GM23338 (cell line): ENCODE measurements around the gene TWF2. TPM values are rescaled to one million over a fixed set of nuclear protein-coding genes. Genes with fewer than 3 reads are reported as not detected.

Experiments
- ATAC-seq: fragments of 200-7000 bp; cut with Tn5 transposase; 3 replicates; pipeline ENCODE4 v1.9.1; 2020
- DNase-seq: peaks from one replicate; pipeline ENCODE4 v3.0.0-alpha.2; 2015; ENCODE audit warnings: low spot score
- H2AFZ ChIP-seq: fragments of 200-600 bp; sonication (generic); 2 replicates; pipeline ENCODE4 v1.8.0; 2016; ENCODE audit warnings: antibody characterized with exemption, mild to moderate bottlenecking, moderate library complexity
- H3F3A ChIP-seq: fragments of 200-600 bp; sonication (generic); replicated peaks from 2 replicates; pipeline ENCODE4 v1.8.0; 2017; ENCODE audit warnings: antibody characterized with exemption, mixed run types, low read depth
- H3K27ac ChIP-seq: fragments of 200-600 bp; sonication (generic); 2 replicates; pipeline ENCODE4 v1.6.1; 2016; ENCODE audit warnings: low read depth
- H3K27me3 ChIP-seq: fragments of 200-600 bp; sonication (generic); 2 replicates; pipeline ENCODE4 v1.8.0; 2016; ENCODE audit warnings: mild to moderate bottlenecking, mixed run types, moderate library complexity; ENCODE audit not compliant: insufficient read depth
- H3K36me3 ChIP-seq: fragments of 200-600 bp; sonication (generic); 2 replicates; pipeline ENCODE4 v1.8.0; 2016; ENCODE audit warnings: mild to moderate bottlenecking; ENCODE audit not compliant: insufficient read depth
- H3K4me1 ChIP-seq: fragments of 200-600 bp; sonication (generic); 2 replicates; pipeline ENCODE4 v1.8.0; 2016; ENCODE audit warnings: mild to moderate bottlenecking, moderate library complexity; ENCODE audit not compliant: insufficient read depth
- H3K4me2 ChIP-seq: fragments of 200-600 bp; sonication (generic); 2 replicates; pipeline ENCODE4 v1.7.1; 2017; ENCODE audit warnings: mixed run types
- H3K4me3 ChIP-seq: fragments of 200-600 bp; sonication (generic); 2 replicates; pipeline ENCODE4 v1.6.1; 2016; ENCODE audit warnings: mixed run types
- H3K79me2 ChIP-seq: fragments of 200-600 bp; sonication (generic); replicated peaks from 2 replicates; pipeline ENCODE4 v1.8.0; 2017; ENCODE audit warnings: mild to moderate bottlenecking; ENCODE audit not compliant: insufficient read depth
- H3K9me2 ChIP-seq: fragments of 200-600 bp; sonication (generic); 2 replicates; pipeline ENCODE4 v1.8.0; 2017; ENCODE audit not compliant: insufficient read depth
- H4K20me1 ChIP-seq: fragments of 200-600 bp; sonication (generic); replicated peaks from 2 replicates; pipeline ENCODE4 v1.8.0; 2017; ENCODE audit warnings: mild to moderate bottlenecking; ENCODE audit not compliant: insufficient read depth
- H3K27ac Mint-ChIP-seq: 2 replicates; pipeline ENCODE4 v1.8.0; 2020; ENCODE audit warnings: inconsistent platforms, mild to moderate bottlenecking, moderate library complexity, mixed read lengths
- H3K27me3 Mint-ChIP-seq: 3 replicates; pipeline ENCODE4 v1.8.0; 2022; ENCODE audit warnings: low read depth, mild to moderate bottlenecking, moderate library complexity, mixed read lengths, inconsistent platforms; ENCODE audit not compliant: insufficient read depth, poor library complexity
- H3K36me3 Mint-ChIP-seq: 3 replicates; pipeline ENCODE4 v1.8.0; 2021; ENCODE audit warnings: low read depth, mild to moderate bottlenecking, inconsistent platforms, moderate library complexity, mixed read lengths
- H3K4me1 Mint-ChIP-seq: 3 replicates; pipeline ENCODE4 v1.8.0; 2020; ENCODE audit warnings: mild to moderate bottlenecking, inconsistent platforms, mixed read lengths
- H3K4me3 Mint-ChIP-seq: 3 replicates; pipeline ENCODE4 v1.8.0; 2021; ENCODE audit warnings: moderate library complexity, mild to moderate bottlenecking, inconsistent platforms, mixed read lengths
- H3K9me3 Mint-ChIP-seq: 3 replicates; pipeline ENCODE4 v1.8.0; 2020; ENCODE audit warnings: moderate library complexity, mild to moderate bottlenecking, inconsistent platforms, mixed read lengths
- CREB1 ChIP-seq: fragments of 250-450 bp; sonication (Bioruptor Pico); IDR thresholded peaks from 2 replicates; pipeline ENCODE4 v1.5.0; 2020; ENCODE audit warnings: low read depth, mild to moderate bottlenecking, moderate library complexity
- EZH2 ChIP-seq: fragments of 200-600 bp; sonication (generic); IDR thresholded peaks from one replicate; pipeline ENCODE4 v1.8.0; 2017; ENCODE audit warnings: antibody characterized with exemption, mild to moderate bottlenecking, low read depth; ENCODE audit not compliant: unreplicated experiment
- EZH2phosphoT487 ChIP-seq: fragments of 200-600 bp; sonication (generic); IDR thresholded peaks from one replicate; pipeline ENCODE4 v1.8.1; 2018; ENCODE audit warnings: antibody characterized with exemption; ENCODE audit not compliant: unreplicated experiment
- JUNB ChIP-seq: IDR thresholded peaks from one replicate; pipeline ENCODE4 v1.6.1; 2016; ENCODE audit warnings: antibody characterized with exemption; ENCODE audit not compliant: unreplicated experiment
- POLR2AphosphoS5 ChIP-seq: IDR thresholded peaks from 2 replicates; pipeline ENCODE4 v1.6.1; 2016; ENCODE audit warnings: antibody characterized with exemption, low read depth
- STAT1 ChIP-seq: IDR thresholded peaks from one replicate; pipeline ENCODE4 v1.6.1; 2016; ENCODE audit warnings: antibody characterized with exemption; ENCODE audit not compliant: unreplicated experiment
- ZNF114 ChIP-seq: fragments of 250-450 bp; sonication (Bioruptor Pico); IDR thresholded peaks from 2 replicates; pipeline ENCODE4 v1.5.0; 2020; ENCODE audit warnings: mild to moderate bottlenecking, moderate library complexity
- polyA plus RNA-seq: library from polyadenylated mRNA; unstranded; fragments of >200 nt; fragmentation: Nextera tagmentation; extraction: Ambion mirVana; gene quantifications from 2 replicates; pipeline ENCODE4 v1.2.1, GENCODE V29; 2016
- total RNA-seq: library from RNA; depleted of rRNA; stranded (reverse); fragments of >200 nt; shearing (Covaris generic); gene quantifications from 2 replicates; pipeline ENCODE4 v1.2.3, GENCODE V29; 2014
- TF ChIP-seq, protein P1 (sequence below): IDR thresholded peaks from one replicate; pipeline ENCODE4 v1.6.1; 2018; ENCODE audit warnings: antibody characterized with exemption; ENCODE audit not compliant: unreplicated experiment
- TF ChIP-seq, protein P2 (sequence below): fragments of 250-450 bp; sonication (Bioruptor Pico); IDR thresholded peaks from 2 replicates; pipeline ENCODE4 v1.5.0; 2020; ENCODE audit warnings: mild to moderate bottlenecking, moderate library complexity

TWF2 gene
- total and polyA plus RNA-seq, 2 experiments from 2014 or later: 38.9 to 120 TPM

DNA sequence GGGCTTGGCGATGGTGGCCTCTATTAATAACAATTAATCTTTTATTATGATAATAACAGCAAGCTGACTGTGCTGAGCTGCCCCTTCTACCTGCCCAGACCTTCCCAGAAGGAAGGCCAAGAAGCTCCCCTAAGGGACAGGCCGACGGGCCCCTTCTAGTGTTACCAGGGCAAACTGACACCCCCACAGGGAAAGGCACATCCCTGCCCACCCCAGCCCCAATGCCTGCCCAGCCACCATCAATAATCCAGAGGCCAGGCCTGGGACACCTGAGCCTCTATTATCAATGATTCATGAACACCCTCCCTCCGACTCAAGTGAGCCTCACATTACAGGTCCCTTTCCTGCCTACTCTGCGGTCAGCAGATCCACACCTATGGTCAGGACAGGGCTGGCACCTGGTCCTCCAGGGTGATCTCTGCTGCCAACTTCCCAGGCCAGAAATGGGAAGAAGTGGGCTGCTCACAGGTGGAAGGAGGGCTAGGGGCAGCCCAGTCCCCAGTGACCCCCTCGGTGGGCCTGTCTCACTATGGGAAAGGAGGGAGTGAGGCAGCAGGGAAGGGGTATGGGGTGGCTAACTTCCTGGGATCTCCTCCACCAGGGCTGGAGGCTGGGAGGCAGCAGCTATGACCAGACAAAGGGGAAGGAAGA, 1.8 kb downstream of the TWF2 start:
- Mint-ChIP-seq H3K4me1 (peaks cover 51% of the 10 kb centered on the region), H3K4me3 (peak overlapping the region; percentile 52; the same call in 2 of the 3 replicates), H3K27ac (peak overlapping the region; percentile 88), H3K36me3 (peaks cover 15% of the 10 kb centered on the region), H3K9me3 (no peaks in the 10 kb centered on the region), H3K27me3 (peaks cover 15% of the 10 kb centered on the region)
- H3K27me3 ChIP-seq: no peaks in the 10 kb centered on the region
- H4K20me1 ChIP-seq: 0 out of 2 replicates have a peak, but pooled peaks cover 5% of the 10 kb centered on the region
- peak overlapping the region; percentile 93; the same call in 1 of the 2 replicates for H3K4me3 ChIP-seq
- peak overlapping the region; percentile 99 for H3K4me2 ChIP-seq
- ATAC-seq (no peak), DNase-seq (no peak)
- peaks cover 16% of the 10 kb centered on the region; the same call in 1 of the 2 replicates for H3F3A ChIP-seq
- peaks cover 33% of the 10 kb centered on the region for H3K4me1 ChIP-seq
- peaks cover 25% of the 10 kb centered on the region for H3K79me2 ChIP-seq
- H2AFZ ChIP-seq: no peak overlapping the region
- H3K36me3 ChIP-seq: no peaks in the 10 kb centered on the region
- no peak for TF ChIP-seq ZNF114
- TF ChIP-seq, protein P1, sequence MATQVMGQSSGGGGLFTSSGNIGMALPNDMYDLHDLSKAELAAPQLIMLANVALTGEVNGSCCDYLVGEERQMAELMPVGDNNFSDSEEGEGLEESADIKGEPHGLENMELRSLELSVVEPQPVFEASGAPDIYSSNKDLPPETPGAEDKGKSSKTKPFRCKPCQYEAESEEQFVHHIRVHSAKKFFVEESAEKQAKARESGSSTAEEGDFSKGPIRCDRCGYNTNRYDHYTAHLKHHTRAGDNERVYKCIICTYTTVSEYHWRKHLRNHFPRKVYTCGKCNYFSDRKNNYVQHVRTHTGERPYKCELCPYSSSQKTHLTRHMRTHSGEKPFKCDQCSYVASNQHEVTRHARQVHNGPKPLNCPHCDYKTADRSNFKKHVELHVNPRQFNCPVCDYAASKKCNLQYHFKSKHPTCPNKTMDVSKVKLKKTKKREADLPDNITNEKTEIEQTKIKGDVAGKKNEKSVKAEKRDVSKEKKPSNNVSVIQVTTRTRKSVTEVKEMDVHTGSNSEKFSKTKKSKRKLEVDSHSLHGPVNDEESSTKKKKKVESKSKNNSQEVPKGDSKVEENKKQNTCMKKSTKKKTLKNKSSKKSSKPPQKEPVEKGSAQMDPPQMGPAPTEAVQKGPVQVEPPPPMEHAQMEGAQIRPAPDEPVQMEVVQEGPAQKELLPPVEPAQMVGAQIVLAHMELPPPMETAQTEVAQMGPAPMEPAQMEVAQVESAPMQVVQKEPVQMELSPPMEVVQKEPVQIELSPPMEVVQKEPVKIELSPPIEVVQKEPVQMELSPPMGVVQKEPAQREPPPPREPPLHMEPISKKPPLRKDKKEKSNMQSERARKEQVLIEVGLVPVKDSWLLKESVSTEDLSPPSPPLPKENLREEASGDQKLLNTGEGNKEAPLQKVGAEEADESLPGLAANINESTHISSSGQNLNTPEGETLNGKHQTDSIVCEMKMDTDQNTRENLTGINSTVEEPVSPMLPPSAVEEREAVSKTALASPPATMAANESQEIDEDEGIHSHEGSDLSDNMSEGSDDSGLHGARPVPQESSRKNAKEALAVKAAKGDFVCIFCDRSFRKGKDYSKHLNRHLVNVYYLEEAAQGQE: no peak
- no peak for TF ChIP-seq STAT1
- TF ChIP-seq JUNB: no peak
- no peak for TF ChIP-seq CREB1 (CRISPR knock-in tag)
- no peak for TF ChIP-seq POLR2AphosphoS5
- TF ChIP-seq, protein P2, sequence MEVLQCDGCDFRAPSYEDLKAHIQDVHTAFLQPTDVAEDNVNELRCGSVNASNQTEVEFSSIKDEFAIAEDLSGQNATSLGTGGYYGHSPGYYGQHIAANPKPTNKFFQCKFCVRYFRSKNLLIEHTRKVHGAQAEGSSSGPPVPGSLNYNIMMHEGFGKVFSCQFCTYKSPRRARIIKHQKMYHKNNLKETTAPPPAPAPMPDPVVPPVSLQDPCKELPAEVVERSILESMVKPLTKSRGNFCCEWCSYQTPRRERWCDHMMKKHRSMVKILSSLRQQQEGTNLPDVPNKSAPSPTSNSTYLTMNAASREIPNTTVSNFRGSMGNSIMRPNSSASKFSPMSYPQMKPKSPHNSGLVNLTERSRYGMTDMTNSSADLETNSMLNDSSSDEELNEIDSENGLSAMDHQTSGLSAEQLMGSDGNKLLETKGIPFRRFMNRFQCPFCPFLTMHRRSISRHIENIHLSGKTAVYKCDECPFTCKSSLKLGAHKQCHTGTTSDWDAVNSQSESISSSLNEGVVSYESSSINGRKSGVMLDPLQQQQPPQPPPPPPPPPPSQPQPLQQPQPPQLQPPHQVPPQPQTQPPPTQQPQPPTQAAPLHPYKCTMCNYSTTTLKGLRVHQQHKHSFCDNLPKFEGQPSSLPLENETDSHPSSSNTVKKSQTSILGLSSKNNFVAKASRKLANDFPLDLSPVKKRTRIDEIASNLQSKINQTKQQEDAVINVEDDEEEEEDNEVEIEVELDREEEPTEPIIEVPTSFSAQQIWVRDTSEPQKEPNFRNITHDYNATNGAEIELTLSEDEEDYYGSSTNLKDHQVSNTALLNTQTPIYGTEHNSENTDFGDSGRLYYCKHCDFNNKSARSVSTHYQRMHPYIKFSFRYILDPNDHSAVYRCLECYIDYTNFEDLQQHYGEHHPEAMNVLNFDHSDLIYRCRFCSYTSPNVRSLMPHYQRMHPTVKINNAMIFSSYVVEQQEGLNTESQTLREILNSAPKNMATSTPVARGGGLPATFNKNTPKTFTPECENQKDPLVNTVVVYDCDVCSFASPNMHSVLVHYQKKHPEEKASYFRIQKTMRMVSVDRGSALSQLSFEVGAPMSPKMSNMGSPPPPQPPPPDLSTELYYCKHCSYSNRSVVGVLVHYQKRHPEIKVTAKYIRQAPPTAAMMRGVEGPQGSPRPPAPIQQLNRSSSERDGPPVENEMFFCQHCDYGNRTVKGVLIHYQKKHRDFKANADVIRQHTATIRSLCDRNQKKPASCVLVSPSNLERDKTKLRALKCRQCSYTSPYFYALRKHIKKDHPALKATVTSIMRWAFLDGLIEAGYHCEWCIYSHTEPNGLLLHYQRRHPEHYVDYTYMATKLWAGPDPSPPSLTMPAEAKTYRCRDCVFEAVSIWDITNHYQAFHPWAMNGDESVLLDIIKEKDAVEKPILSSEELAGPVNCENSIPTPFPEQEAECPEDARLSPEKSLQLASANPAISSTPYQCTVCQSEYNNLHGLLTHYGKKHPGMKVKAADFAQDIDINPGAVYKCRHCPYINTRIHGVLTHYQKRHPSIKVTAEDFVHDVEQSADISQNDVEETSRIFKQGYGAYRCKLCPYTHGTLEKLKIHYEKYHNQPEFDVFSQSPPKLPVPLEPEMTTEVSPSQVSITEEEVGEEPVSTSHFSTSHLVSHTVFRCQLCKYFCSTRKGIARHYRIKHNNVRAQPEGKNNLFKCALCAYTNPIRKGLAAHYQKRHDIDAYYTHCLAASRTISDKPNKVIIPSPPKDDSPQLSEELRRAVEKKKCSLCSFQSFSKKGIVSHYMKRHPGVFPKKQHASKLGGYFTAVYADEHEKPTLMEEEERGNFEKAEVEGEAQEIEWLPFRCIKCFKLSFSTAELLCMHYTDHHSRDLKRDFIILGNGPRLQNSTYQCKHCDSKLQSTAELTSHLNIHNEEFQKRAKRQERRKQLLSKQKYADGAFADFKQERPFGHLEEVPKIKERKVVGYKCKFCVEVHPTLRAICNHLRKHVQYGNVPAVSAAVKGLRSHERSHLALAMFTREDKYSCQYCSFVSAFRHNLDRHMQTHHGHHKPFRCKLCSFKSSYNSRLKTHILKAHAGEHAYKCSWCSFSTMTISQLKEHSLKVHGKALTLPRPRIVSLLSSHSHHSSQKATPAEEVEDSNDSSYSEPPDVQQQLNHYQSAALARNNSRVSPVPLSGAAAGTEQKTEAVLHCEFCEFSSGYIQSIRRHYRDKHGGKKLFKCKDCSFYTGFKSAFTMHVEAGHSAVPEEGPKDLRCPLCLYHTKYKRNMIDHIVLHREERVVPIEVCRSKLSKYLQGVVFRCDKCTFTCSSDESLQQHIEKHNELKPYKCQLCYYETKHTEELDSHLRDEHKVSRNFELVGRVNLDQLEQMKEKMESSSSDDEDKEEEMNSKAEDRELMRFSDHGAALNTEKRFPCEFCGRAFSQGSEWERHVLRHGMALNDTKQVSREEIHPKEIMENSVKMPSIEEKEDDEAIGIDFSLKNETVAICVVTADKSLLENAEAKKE: no peak
- TF ChIP-seq EZH2: no peak
- TF ChIP-seq EZH2phosphoT487: no peak
- no peak overlapping the region for H3K27ac ChIP-seq
- no peaks in the 10 kb centered on the region for H3K9me2 ChIP-seq
